ENCODE measurements around the gene NCAPD2.

- TF ChIP-seq CTCF (IDR thresholded peaks at IDR 0.05) (no peak), POLR2A (IDR thresholded peaks at IDR 0.05) (no peak)
Observed at GRCh38 chr12:6450869-6451347, 43.0 kb upstream of the NCAPD2 start.
